GM21786 (cell line): Measurements from ENCODE around the gene FBXO42.
"Not testable (repeated sequence)": the region's sequence is repeated elsewhere in the genome, so short reads cannot be mapped to it uniquely, and the experiment has no call there.

Experiments used
- ATAC-seq: cut with Tn5 transposase; IDR thresholded peaks from one replicate; pipeline ENCODE4 v1.9.1; 2021; ENCODE audit not compliant: unreplicated experiment

Gene FBXO42

DNA sequence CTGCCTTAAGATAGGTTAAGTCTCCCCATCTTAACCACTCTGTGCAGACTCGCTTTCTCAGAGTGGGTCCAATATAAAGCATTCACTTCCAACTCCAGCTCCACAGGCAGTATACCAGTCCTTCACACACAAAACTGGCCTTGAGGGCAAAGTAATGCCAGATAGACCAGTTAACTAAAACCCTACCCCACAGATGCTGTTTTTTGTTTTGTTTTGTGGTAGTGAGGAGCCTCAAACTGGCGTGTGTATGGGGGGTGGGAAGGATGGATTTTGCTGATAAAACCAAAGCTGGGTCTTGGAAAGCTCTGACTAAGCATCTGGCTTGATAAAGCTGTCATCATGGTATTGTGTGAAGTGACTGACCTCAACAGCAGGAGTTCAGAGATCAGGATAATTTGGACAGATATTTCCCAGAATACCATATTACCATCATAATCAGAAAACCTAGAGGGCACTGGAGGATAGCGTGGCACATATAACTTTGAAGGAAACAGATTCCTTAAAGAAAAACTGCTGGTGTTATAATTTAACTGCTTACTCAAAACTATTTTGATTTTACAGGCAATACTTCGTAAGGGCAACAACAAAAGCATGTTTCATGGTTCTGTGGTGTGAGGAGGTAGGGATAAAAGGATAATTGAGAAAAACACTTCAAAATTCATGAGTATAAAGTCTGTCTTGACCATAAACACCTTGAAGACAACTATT is 85.7 kb downstream of the FBXO42 start:
- ATAC-seq = no peak

DNA sequence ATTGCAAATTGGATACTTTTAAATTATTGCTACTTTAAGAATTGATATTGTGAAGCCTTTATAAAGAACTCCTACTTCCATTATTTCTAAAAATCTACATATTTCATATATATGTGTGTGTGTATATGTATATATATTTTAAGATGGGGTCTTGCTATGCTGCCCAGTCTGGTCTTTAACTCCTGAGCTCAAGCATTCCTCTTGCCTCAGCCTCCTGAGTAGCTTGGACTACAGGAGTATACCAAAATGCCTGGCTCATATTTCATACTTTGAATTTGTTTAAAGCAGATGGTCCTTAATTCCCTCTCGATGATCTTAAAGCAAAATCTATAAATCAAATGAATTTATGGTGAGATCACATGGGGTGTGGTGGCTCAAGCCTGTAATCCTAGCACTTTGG is 90.2 kb downstream of the FBXO42 start:
- ATAC-seq = no peak

DNA sequence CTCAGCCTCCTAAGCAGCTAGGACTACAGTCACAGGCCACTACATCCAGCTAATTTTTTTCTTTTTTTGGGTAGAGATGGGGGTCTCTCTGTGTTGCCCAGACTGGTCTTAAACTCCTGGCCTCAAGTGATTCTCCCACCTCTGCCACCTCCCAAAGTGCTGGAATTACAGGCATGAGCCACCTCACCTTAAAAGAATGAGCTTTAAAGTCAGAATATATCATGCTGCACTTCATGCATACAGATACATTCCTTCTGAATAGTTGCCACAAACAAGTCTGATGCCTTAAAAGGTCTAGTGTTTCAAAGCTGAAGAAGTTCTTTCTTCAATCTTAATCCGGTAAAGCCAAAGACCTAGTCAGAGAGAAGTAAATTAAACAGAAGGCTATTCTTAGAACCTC is 91.5 kb downstream of the FBXO42 start:
- ATAC-seq = no peak

DNA sequence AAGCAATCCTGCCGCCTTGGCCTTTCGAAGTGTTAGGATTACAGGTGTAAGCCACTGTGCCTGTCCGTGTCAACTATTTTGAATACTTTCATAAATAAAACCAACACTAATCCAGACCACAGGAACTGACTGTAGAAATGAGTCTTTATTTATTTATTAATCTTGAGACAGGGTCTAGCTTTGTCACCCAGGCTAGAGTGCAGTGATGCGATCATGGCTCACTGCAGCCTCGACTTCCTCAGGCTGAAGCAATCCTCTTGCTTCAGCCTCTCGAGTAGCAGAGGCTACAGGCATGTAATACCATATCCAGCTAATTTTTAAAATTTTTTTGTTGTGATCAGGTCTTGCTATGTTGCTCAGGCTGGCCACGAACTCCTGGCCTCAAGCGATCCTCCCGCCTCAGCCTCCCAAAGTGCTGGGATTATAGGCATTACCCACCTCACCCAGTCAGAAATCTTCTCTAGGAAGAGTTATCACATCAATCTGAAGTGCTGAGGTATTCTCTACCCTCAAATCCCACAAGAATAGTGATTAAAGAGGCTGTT is 93.6 kb downstream of the FBXO42 start:
- no peak for ATAC-seq

DNA sequence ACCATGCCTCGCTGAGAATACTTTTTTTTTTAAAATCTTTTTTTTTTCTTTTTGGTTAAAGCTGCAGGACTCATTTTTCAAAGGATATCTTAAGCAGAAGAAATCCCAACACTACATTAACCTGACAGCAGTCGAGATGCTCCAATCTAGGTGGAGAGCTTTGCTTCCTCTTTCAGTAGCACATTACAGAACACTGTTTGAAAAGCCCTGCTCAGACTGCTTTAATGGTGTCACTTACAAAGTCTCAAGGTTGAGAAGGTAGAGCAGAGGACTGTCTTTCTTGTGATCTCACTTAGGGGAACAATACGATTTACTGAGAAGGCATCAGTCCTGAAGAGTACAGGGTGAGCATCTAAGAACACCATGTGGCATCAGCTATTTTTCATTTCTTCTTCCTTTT is 94.3 kb downstream of the FBXO42 start:
- no peak for ATAC-seq

DNA sequence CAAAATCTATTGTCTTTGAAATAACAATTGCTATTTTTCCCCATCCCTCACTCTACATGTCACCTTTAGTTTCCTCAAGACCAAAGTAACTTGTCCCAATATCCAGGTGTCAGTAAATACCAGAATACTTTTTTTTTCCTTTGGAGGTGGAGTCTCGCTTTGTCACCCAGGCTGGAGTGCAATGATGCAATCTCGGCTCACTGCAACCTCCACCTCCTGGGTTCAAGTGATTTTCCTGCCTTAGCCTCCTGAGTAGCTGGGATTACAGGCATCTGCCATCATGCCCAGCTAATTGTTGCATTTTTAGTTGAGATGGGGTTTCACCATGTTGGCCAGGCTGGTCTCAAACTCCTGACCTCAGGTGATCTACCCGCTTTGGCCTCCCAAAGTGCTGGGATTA is 94.7 kb downstream of the FBXO42 start:
- ATAC-seq = not testable (repeated sequence)

DNA sequence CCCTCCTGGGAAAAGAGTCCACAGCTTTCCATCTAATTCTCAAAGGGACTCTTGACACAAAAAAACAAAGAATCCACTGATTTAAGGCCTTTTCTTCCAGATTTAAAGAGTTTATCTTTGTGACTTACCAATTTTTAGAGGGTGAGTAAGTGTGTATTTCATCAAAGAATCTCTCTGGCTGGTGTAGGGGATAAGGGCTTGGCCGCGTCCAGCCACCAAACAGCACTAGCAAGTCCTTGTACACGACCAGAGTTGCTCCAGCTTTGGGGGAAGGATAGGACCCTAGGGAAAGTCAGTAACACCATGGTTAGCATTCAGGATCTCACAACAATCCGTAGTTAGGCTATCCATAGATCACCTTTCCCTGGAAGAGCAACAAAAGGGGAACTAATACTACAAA is 95.8 kb downstream of the FBXO42 start:
- no peak for ATAC-seq

DNA sequence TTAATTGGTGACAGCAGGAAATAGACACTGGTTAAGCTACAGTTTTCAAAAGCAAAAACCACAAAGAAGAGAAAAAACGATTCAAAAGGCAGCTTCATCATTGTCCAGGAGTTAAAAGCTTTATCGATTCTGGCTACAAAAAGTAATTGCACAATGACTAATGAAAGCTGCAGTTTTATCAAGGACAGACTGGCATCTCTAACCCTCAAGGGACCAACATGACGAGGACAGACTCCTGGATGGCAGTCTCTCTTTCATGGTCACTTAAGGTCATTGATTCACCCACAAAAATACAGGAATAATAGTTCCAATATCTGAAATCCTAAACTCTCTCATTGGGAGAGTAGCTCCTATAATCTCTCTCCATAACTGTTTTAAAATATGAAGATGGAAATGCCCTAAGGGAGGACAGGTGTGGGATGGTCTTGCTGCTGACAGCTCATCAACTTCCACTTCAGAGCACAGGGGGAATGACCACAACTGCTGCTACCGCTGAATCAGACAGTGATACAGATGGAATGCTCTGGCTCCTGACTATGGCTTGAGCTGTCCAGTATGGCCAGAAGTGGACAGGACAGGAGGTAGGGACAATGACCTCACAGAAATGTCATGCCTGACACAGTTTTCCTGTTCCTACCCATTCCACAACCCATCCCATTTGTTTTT is 97.9 kb downstream of the FBXO42 start:
- no peak for ATAC-seq

DNA sequence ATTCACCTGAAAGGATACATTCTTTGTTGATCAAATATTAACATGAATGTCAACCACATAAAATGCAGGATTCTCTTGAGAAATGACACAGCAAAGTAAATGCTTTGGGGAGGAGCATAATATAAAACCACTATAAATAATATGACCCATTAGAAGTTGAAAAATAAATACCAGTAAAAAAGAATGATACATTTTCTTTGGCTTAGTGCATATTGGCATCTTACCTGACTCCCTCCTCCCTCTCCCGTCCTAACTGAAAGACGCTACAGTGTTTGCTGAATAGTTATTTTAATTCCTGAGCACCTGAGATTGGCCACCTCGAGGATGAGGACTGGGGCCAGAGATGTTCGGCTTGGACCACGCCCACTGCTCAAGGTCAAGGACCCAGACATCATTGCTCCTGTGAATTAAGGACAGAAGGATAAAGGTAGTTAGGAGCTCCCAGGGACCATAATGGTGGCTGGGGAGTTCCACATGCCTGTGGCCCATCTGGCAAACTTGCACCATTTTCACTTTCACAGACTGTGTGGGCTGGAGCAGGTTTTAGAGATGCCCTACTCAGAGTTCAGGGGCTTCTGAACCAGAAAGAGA is 98.9 kb downstream of the FBXO42 start:
- ATAC-seq = no peak

DNA sequence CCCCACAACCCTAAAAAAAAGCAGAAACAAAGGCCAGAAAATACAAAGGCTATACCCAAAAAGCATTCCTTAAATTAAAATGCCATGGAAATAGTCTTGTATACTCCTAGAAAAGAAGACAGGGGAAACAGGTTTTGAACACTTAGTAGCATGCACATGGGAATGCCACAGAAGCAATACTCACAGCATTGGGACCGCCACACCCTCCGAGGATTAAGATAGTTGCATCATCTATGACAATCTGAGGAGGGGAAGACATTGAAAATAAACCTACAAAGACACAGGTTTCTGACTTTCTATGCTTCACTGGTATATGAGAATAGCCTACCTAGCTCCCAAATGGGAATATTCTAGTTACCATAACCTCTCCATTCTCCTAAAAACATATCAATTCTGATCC is 99.4 kb downstream of the FBXO42 start:
- ATAC-seq = no peak

DNA sequence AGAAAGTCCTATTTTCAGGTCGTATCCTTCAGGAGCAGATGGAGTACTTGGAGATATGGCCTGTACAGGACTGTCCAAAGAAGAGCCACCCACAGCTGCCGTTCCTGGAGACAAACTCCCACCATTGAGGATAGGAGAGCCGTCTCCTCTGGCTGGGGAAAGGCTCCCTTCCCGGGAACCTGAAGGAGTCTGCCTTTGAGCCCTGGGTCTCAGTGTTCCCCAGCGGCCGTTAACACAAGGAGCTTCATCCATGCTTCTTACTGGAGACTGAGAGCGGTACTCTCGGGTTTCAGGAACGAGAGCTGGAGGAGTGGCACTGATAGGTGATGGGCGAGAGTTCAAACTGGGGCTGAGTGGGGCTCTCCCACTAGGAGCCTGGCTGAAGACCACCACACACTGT is 100.9 kb downstream of the FBXO42 start:
- no peak for ATAC-seq

DNA sequence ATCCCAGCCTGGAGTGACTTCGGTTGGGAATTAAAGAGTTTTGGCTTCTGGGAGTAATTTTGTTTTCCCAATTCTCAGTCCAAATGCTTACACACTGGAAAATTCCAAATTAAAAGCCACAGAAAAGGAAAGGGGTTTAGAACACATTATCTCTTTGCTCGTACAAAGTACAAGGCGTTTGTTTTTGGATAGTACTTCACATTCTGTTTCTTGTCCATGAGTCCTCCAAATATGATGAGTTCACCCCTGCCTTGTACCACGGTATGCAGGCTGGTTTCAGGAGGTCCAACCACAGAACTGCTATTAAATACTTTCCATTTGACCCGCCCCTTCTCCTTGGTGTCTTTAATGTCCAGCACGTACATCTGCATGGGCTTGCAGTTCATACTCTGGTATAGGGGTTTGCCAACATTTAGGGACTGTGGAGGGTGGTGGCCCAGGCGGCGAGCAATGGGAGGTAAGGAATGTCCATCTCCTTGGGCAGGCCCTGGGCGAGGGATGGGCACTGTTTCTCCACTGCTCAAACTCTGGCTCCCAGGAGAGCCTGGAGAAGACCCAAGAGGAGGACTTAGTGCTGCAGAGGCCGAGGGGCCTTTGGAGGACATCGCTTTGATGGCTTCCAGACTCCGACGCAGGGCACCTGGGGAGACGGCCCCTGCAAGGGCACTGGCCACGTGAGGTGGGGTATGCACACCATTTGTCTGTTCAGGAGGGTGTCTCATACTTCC is 101.6 kb downstream of the FBXO42 start:
- no peak for ATAC-seq

DNA sequence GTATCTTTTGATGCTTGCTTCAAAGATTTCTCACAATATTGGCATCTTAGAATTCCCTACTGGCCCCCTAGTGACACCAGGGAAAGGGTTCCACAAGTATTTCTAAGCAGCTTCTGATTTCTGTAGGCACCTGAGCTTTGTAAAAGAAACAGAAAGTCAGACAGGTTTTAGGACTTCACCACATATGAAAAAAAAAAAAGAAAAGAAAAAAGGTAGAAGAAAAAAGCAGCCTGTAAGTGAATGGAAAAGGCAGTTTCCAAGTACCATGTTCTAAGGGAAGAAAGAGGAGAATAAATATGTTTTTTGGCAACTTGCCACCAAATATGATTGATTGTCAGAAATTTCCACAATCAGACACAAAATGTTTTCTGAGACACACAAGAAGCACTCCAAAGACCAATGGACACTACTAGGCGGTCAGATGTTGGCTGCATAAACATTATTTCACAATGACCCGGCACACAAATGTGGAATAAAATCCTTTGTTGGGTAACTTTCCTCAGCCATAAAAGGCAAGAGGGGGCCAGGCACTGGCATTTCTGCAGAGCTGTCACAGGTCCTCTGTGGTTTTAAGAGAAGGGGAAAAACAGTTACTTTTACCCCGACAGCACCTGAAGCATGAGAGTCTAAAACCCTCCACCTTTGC is 102.6 kb downstream of the FBXO42 start:
- ATAC-seq = no peak

DNA sequence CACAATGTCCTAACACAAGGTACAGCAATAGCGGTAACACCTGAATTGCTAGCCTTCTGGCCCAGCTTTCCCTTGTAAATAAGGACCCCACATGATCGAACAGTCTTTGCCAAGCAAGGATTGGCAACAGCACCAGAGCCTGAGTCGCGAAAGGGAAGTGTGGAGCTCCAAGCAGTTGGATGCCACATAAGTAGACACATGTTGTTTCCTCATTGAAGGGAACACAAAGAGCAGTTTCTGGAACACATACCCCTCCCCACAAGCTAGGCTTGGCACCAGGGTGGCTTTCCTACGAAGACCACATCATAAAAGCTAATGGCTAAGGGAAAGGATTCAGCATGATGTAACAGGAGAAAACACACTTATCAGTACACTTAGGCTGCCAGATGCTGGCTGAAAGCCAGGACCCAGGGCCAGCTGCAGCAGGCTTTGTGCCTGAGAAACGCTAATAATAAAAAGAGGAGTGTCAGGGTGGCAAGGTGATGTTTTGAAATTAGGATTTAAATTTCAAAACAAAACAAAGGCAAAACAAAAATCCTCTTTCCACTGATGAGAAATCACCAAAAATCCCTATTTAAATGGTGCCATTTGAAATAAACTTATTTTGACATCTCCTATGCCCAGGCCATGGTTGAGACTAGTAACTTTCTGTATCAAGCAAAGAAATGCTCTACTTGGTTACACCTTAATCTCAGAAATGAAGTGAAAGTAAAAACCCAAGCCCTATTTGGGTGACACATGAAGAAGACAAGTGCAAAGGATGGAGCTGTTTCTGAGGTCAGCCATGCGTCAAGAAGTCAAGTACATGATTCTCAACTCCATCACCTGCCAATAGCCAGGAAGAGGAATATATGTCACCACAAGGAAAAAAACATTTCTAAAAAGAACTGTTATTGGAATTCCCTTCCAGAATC is 103.4 kb downstream of the FBXO42 start:
- ATAC-seq = peak; percentile 51

DNA sequence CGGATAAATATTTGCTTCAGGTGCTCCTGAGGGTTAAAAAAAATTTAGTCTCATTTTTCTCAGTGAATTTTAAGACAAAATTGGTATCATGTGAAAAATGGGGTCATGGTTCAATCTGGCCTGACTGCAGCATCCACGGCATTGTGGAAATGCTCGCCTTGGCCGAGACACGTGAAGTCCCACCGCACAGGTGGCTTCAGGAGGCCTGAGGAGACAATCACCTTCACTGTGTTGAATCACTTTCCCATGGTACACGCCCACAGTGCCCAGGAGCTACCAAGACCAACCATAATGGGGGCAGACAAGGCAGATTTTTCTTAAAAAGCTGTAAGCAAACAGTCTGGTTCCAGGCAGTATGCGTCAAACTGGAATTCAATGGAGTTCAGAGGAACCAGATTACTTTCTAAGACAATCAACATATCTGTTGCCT is 104.3 kb downstream of the FBXO42 start:
- no peak for ATAC-seq

DNA sequence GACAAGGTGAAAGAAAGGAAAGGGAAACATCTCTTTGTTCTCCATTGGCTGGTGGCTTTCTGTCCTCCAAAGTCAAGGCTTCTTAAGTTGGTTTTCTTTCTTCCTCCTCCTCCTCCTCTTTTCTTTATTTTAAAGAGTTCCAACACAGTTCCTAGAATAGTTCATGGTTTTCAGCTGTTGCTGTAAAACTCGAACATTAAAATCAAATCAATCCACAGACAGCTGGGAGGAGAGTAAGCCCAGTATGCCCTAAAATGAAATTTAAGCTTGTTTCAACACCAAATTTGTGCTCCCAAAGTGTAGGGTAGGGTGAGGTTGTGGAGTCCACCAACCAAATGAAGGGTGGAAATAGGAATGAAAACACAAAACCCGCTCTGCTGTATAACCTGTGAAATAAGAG is 104.8 kb downstream of the FBXO42 start:
- no peak for ATAC-seq

DNA sequence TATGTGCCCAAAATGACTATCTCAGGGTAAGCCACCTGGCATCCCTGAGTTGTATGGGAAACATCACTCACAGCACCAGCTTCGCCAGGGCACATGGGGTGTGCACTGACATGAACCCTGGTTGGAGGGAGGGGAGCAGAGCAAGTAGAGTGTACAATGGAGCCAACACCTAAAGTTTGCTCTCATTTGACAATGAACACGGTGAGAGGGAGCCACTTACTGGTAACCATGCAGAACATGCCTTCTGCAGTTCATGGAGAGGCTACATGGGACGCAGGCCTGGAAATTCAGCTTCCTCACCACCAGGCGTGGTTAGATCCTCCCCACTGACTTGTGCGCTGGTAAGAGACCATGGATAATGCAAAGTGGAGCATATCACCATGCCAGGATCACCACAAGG is 105.3 kb downstream of the FBXO42 start:
- ATAC-seq = no peak

DNA sequence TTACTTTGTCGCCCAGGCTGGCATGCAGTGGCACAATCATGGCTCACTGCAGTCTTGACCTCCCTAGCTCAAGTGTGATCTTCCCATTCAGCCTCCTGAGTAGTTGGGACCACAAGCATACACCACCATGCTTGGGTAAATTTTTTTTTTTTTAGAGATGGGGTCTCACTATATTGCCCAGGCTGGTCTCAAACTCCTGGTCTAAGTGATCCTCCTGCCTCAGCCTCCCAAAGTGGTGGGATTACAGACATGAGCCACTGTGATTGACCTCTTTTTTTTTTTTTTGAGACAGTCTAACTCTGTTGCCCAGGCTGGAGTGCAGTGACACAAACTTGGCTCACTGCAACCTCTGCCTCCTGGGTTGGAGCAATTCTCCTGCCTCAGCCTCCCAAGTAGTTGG is 106.0 kb downstream of the FBXO42 start:
- ATAC-seq = not testable (repeated sequence)

DNA sequence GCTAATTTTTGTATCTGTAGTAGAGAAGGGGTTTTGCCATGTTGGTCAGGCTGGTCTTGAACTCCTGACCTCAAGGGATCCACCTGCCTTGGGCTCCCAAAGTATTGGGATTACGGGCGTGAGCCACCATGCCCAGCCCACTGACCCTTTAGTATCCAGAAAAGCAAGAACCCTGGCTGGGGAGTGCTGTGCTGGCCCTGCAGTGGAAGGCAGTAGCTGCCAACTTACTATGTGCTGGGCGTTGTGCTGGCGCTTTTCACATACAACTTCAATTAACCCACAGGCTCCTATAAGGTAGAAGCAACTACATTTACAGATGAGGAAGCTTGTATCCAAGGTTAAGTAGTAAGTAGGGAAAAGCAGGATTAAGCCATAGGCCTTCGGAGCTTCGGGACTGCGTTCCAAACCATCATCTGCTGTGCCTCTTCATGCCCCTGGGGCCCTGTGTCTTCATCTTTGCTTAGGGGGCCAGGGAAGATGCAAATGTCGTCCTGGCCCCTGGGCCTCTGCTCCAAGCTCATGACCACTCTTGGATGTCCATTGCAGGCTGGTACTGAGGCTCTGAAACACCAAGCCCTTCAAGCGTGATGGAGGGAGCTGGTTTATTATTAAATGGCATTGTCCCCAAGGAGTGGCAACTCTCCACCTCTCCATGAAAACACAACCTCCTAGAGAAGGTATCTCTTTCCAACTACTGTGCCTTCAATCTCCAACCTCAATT is 106.6 kb downstream of the FBXO42 start:
- no peak for ATAC-seq
